Measurements from ENCODE around the gene EVPL. TPM values are rescaled to one million over a fixed set of nuclear protein-coding genes. Genes with fewer than 3 reads are reported as not detected.

Gene EVPL
- total RNA-seq, 3 donors from 2014 or later = 1.6 to 8.0 (median 3.9) TPM

GRCh38 chr17:75965468-75965867 is 61.6 kb downstream of the EVPL start:
- Histone ChIP-seq H3K27me3 (no peaks in the 10 kb centered on the region), H3K9me3 (no peaks in the 10 kb centered on the region), H3K4me1 (no peaks in the 10 kb centered on the region), H3K4me3 (no peak overlapping the region), H3K36me3 (no peaks in the 10 kb centered on the region), H3K27ac (no peak overlapping the region)
- no peak for DNase-seq (ENCODE audit: low spot score in 2 of 2)
- no peak for TF ChIP-seq CTCF (IDR thresholded peaks at IDR 0.05)
- intact Hi-C loops (cut with DNase I; ENCODE audit: low total_unique reads) = no loop called here

GRCh38 chr17:75959839-75960511 is 67.1 kb downstream of the EVPL start:
- H3K27ac ChIP-seq = no peak overlapping the region
- intact Hi-C loops (cut with DNase I; ENCODE audit: low total_unique reads) = no loop called here

GRCh38 chr17:75959051-75959838 is 67.9 kb downstream of the EVPL start:
- Histone ChIP-seq H3K9me3 (no peaks in the 10 kb centered on the region), H3K27ac (no peak overlapping the region), H3K4me1 (no peaks in the 10 kb centered on the region), H3K36me3 (no peaks in the 10 kb centered on the region), H3K27me3 (no peaks in the 10 kb centered on the region), H3K4me3 (no peak overlapping the region)
- TF ChIP-seq POLR2A (IDR thresholded peaks at IDR 0.05) (no peak), CTCF (IDR thresholded peaks at IDR 0.05) (no peak), POLR2AphosphoS5 (IDR thresholded peaks at IDR 0.05) (no peak)
- intact Hi-C loops (cut with DNase I; ENCODE audit: low total_unique reads) = no loop called here
- no peak for DNase-seq (ENCODE audit: low spot score in 2 of 2)

More at GRCh38 chr17:75959839-75960511, 67.1 kb downstream of the EVPL start:
- Histone ChIP-seq H3K9me3 (no peaks in the 10 kb centered on the region), H3K36me3 (no peaks in the 10 kb centered on the region), H3K27me3 (no peaks in the 10 kb centered on the region), H3K4me3 (no peak overlapping the region), H3K4me1 (no peaks in the 10 kb centered on the region)
- TF ChIP-seq POLR2A (IDR thresholded peaks at IDR 0.05) (no peak), POLR2AphosphoS5 (IDR thresholded peaks at IDR 0.05) (no peak), CTCF (IDR thresholded peaks at IDR 0.05) (no peak)
- no peak for DNase-seq (ENCODE audit: low spot score in 2 of 2)

Other genes starting within 250 kb of the EVPL start
- 10 to 100 TPM; 18.7 to 43.3 (median 28.5) TPM for gene UNK, start 242.5 kb downstream of the EVPL start, total RNA-seq
- 10 to 100 TPM in 1 of 3 donors, 1 to 10 TPM in 2; 5.6 to 15.5 (median 8.5) TPM for gene UNC13D, start 182.9 kb downstream of the EVPL start, total RNA-seq
- 10 to 100 TPM; 44.9 to 63.2 (median 62.9) TPM for gene WBP2, start 172.0 kb downstream of the EVPL start, total RNA-seq
- gene TRIM47, start 148.7 kb downstream of the EVPL start, total RNA-seq = 10 to 100 TPM; 15.4 to 26.1 (median 23.3) TPM
- gene TRIM65, start 130.4 kb downstream of the EVPL start, total RNA-seq = 10 to 100 TPM; 16.7 to 28.8 (median 23.3) TPM
- gene MRPL38, start 122.4 kb downstream of the EVPL start, total RNA-seq = 10 to 100 TPM; 29.4 to 39.0 (median 36.6) TPM
- gene FBF1, start 86.3 kb downstream of the EVPL start, total RNA-seq = 10 to 100 TPM in 2 of 3 donors, 1 to 10 TPM in 1; 7.7 to 18.7 (median 17.7) TPM
- 100 to 1,000 TPM in 1 of 3 donors, 10 to 100 TPM in 2; 55.1 to 147 (median 55.3) TPM for gene ACOX1, start 48.1 kb downstream of the EVPL start, total RNA-seq
- gene TEN1, start 48.1 kb downstream of the EVPL start, total RNA-seq = 10 to 100 TPM; 16.7 to 30.2 (median 26.8) TPM
- gene CDK3, start 26.5 kb downstream of the EVPL start, total RNA-seq = 10 to 100 TPM in 1 of 3 donors, 1 to 10 TPM in 2; 6.6 to 13.0 (median 9.5) TPM
- 10 to 100 TPM; 41.3 to 49.6 (median 48.3) TPM for gene SRP68, start 45.2 kb upstream of the EVPL start, total RNA-seq
- not detected for gene GALR2, start 47.5 kb upstream of the EVPL start, total RNA-seq
- not detected for gene ZACN, start 51.9 kb upstream of the EVPL start, total RNA-seq
- 100 to 1,000 TPM in 1 of 3 donors, 10 to 100 TPM in 2; 91.4 to 103 (median 93.9) TPM for gene EXOC7, start 76.5 kb upstream of the EVPL start, total RNA-seq
- gene FOXJ1, start 113.9 kb upstream of the EVPL start, total RNA-seq = under 1 TPM in 1 of 3 donors, not detected in 2; 0.15 TPM
- gene RNF157, start 213.2 kb upstream of the EVPL start, total RNA-seq = 1 to 10 TPM; 3.1 to 7.8 (median 4.3) TPM
- gene UBALD2, start 238.0 kb upstream of the EVPL start, total RNA-seq = 10 to 100 TPM; 11.1 to 15.1 (median 13.0) TPM